Activated B cell treated with CpG ODN at 0.5 μM for 24 hours (primary cell): ENCODE measurements around the gene ATF7. TPM values are rescaled to one million over a fixed set of nuclear protein-coding genes. Genes with fewer than 3 reads are reported as not detected.

ENCODE experiments used
- ATAC-seq: fragments of 200-7000 bp; cut with Tn5 transposase; one replicate; pipeline ENCODE4 v1.10.0; 2021; ENCODE audit warnings: low read depth, mild to moderate bottlenecking, moderate library complexity
- CTCF ChIA-PET: fragments of 350-600 bp; sonication (Branson Sonifier 250); formaldehyde crosslinking; loops from one replicate; lab custom pipeline; 2021; ENCODE audit warnings: antibody characterized with exemption; lab: Charles Lee
- POLR2A ChIA-PET: fragments of 350-600 bp; sonication (Branson Sonifier 250); formaldehyde crosslinking; loops from one replicate; lab custom pipeline; 2021; ENCODE audit warnings: antibody characterized with exemption; lab: Charles Lee
- DNase-seq: peaks from one replicate; pipeline ENCODE4 v3.0.0; 2022
- H3K27ac Mint-ChIP-seq: one replicate; pipeline ENCODE4 v1.8.0; 2020; ENCODE audit warnings: mixed read lengths
- H3K27me3 Mint-ChIP-seq: one replicate; pipeline ENCODE4 v1.8.0; 2021; ENCODE audit warnings: mixed read lengths
- H3K36me3 Mint-ChIP-seq: one replicate; pipeline ENCODE4 v1.8.0; 2021; ENCODE audit warnings: low read depth, mixed read lengths
- H3K4me1 Mint-ChIP-seq: one replicate; pipeline ENCODE4 v1.8.0; 2021; ENCODE audit warnings: mixed read lengths
- H3K4me3 Mint-ChIP-seq: one replicate; pipeline ENCODE4 v1.8.0; 2020; ENCODE audit warnings: mild to moderate bottlenecking, mixed read lengths
- H3K9me3 Mint-ChIP-seq: one replicate; pipeline ENCODE4 v1.8.0; 2020; ENCODE audit warnings: mixed read lengths
- CTCF ChIP-seq: fragments of 200-600 bp; IDR thresholded peaks from one replicate; pipeline ENCODE4 v1.8.0; 2022; ENCODE audit warnings: antibody characterized with exemption, mild to moderate bottlenecking
- intact Hi-C: fragments of 100-400 bp; cut with micrococcal nuclease; formaldehyde crosslinking; loops from one replicate; pipeline ENCODE4 v1.15.1; 2024
- total RNA-seq: library from RNA; stranded (reverse); gene quantifications from 2 replicates; pipeline ENCODE4 v1.2.3, GENCODE V29; 2022

Gene ATF7
- total RNA-seq, 1 donor from 2014 or later = 36.8 TPM

GRCh38 chr12:53497461-53497860, 128.7 kb downstream of the ATF7 start:
- intact Hi-C loops = no loop called here
- CTCF ChIA-PET = interaction anchor here (0.9 kb wide), 1 partner anchor 145 kb away, joined by 3 read pairs; no protein-coding TSS in a partner anchor
- peaks cover 46% of the 10 kb centered on the region for H3K4me1 Mint-ChIP-seq

DNA sequence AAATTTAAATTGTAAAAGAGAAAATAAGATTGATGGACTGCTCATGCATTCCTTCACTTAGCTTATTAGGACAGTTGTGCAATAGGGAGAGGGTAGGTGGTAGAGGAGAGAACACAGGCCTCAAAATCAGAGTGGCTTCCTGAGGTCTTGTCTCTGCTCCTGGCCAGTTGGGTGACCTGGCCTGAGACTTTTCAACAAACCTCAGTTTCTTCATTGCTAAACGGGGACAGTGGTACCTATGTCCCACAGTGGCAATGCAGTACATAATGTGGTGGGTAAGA, 129.5 kb downstream of the ATF7 start:
- CTCF ChIA-PET = no interaction called here
- no peak for DNase-seq
- H3K4me3 Mint-ChIP-seq = no peak overlapping the region

More at GRCh38 chr12:53497461-53497860, 128.7 kb downstream of the ATF7 start:
- no peak for DNase-seq
- Mint-ChIP-seq H3K27ac (no peak overlapping the region), H3K4me3 (no peak overlapping the region), H3K36me3 (peaks cover 3% of the 10 kb centered on the region), H3K27me3 (no peaks in the 10 kb centered on the region), H3K9me3 (no peaks in the 10 kb centered on the region)
- no peak for ATAC-seq
- no peak for TF ChIP-seq CTCF
- POLR2A ChIA-PET = no interaction called here

DNA sequence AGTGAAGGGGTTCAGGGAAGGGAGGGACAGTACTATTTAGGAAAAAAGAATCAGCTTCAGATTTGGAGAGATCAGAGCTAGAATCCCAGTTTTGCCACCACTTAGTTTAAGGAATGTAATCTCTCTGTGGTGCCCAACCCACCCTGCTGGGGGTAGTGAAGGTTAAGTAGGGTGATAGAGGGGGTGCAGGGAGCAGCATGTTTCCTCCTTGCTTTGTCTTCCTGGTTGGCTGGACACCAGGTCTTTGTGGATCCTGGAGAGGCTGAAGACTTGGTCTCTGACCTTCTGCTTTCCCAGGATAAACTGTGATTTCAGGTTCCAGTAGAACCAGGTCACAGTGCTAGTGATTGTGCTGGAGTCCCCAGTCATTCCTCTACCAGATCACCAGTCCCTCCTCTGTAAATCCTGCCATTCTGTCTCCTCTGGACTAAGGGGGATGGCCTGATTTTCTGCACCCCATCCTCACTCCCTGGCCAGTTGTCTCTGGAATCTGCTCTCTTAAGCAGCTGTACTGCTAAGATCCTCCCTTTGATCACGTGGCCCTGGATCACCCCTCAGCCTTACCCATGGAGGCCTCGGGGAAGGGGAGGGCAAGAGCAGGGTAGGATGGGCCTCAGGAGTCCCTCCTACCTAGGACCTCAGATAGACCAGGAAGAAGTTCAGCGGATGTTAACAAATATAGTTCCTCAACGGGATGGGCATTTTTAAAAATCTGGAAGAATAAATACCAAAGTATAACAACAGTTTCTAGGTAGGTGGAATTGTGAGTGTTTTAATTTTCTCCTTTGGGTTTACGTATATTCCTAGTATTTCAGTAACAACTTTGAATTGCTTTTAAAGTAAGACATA, 130.1 kb downstream of the ATF7 start:
- Mint-ChIP-seq H3K4me1 (peaks cover 42% of the 10 kb centered on the region), H3K4me3 (no peak overlapping the region), H3K27me3 (no peaks in the 10 kb centered on the region), H3K27ac (no peak overlapping the region), H3K36me3 (peaks cover 2% of the 10 kb centered on the region), H3K9me3 (no peaks in the 10 kb centered on the region)
- DNase-seq = no peak
- intact Hi-C loops = no loop called here
- ATAC-seq = no peak
- no peak for TF ChIP-seq CTCF
- ChIA-PET POLR2A (no interaction called here), CTCF (no interaction called here)

More for the DNA sequence above, 129.5 kb downstream of the ATF7 start:
- intact Hi-C loops = no loop called here
- Mint-ChIP-seq H3K27me3 (no peaks in the 10 kb centered on the region), H3K9me3 (no peaks in the 10 kb centered on the region), H3K36me3 (peaks cover 3% of the 10 kb centered on the region), H3K4me1 (peaks cover 45% of the 10 kb centered on the region), H3K27ac (no peak overlapping the region)
- POLR2A ChIA-PET = no interaction called here
- no peak for ATAC-seq
- no peak for TF ChIP-seq CTCF

- DNase-seq (no peak), ATAC-seq (no peak)
- Mint-ChIP-seq H3K4me1 (peaks cover 28% of the 10 kb centered on the region), H3K27ac (peak overlapping the region; percentile 84), H3K27me3 (no peaks in the 10 kb centered on the region), H3K4me3 (peak overlapping the region; percentile 87), H3K36me3 (no peaks in the 10 kb centered on the region), H3K9me3 (no peaks in the 10 kb centered on the region)
- ChIA-PET POLR2A (interaction anchor here (0.6 to 3.5 kb wide), 5 partner anchors 8 to 52 kb away, joined by 3 to 18 read pairs (median 4); partner anchors contain the start of genes PRR13 and TARBP2), CTCF (interaction anchor here (1.0 to 1.4 kb wide), 4 partner anchors 12 to 170 kb away, joined by 3 to 7 read pairs (median 4); no protein-coding TSS in a partner anchor)
- intact Hi-C loops = loop anchor here (1.0 to 2.0 kb wide), 3 partner anchors 8 to 173 kb away; partner anchors contain the start of genes AAAS, PRR13 and TARBP2
- no peak for TF ChIP-seq CTCF
Observed at GRCh38 chr12:53493610-53494391, 132.4 kb downstream of the ATF7 start.
